Right atrium auricular region (tissue), 2 donors: Measurements from ENCODE around the gene CIDEB. TPM values are rescaled to one million over a fixed set of nuclear protein-coding genes. Genes with fewer than 3 reads are reported as not detected.

ENCODE experiments used
- DNase-seq: peaks from one replicate; pipeline ENCODE4 v3.0.0-alpha.2; 2019; ENCODE audit warnings: low spot score
- H3K27ac ChIP-seq, 2 donors: fragments of 200-600 bp; sonication (generic); 1 replicate in 1 of 2; 2 replicates in 1 of 2; pipeline ENCODE4 v1.5.1; 2016 to 2019
- H3K27me3 ChIP-seq, 2 donors: fragments of 200-600 bp; sonication (generic); one replicate each; pipeline versions ENCODE4 v1.5.1 to v1.6.0; 2017 to 2019
- H3K36me3 ChIP-seq: fragments of 200-600 bp; sonication (generic); one replicate; pipeline ENCODE4 v1.5.1; 2016
- H3K4me1 ChIP-seq, 2 donors: fragments of 200-600 bp; sonication (generic); one replicate each; pipeline versions ENCODE4 v1.5.1 to v1.6.0; 2017 to 2019
- H3K4me3 ChIP-seq, 2 donors: fragments of 200-600 bp; sonication (generic); 1 replicate in 1 of 2; 2 replicates in 1 of 2; pipeline ENCODE4 v1.5.1; 2017 to 2019; ENCODE audit warnings: mild to moderate bottlenecking in 1 of 2, moderate library complexity in 1 of 2
- H3K9me3 ChIP-seq, 2 donors: fragments of 200-600 bp; sonication (generic); one replicate each; pipeline ENCODE4 v1.5.1; 2019
- total RNA-seq, 2 donors: library from RNA; depleted of rRNA; stranded (reverse); fragments of >200 nt; gene quantifications; one replicate each; pipeline ENCODE4 v1.1.0, GENCODE V29; 2016
- TF ChIP-seq, protein P1 (sequence below), 2 donors: fragments of 200-600 bp; sonication (generic); IDR thresholded peaks; one replicate each; pipeline ENCODE4 v1.5.1; 2019; ENCODE audit warnings: antibody characterized with exemption in 2 of 2

Gene CIDEB
- total RNA-seq, 2 donors from 2014 or later, result 2.0 to 6.6 TPM

DNA sequence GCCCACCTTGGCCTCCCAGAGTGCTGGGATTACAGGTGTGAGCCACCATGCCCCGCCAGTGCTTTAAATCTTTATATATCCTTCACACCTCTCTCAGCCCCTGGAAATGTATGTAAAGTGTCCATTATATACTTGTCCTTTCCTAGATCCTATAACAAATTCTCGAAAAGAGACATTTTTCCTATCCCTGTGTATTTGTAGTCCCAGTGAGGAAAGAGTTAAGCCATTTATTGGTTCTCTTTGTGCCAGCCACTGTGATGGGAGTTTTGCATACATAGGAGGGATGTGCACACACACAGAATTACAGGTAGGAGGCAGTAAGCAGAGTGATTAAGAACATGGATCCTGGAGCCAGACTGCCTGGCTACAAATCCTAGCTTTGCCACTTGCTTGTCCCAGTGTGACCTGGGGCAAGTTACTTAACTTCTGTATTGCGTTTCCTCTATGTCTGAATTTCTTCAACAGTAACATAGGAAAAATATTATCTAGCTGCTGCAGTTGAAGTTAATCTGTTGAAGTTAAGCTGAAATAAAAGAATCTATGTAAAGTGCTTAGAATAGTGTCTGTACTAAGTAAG, 34.3 kb downstream of the CIDEB start:
- no peak overlapping the region for H3K27ac ChIP-seq
- H3K4me1 ChIP-seq, result peaks cover 0 to 13% of the 10 kb centered on the region in 2 donors
- H3K4me3 ChIP-seq, result no peak overlapping the region
- H3K27me3 ChIP-seq, result no peaks in the 10 kb centered on the region
- H3K36me3 ChIP-seq, result no peaks in the 10 kb centered on the region
- H3K9me3 ChIP-seq, result no peaks in the 10 kb centered on the region
- TF ChIP-seq, protein P1, sequence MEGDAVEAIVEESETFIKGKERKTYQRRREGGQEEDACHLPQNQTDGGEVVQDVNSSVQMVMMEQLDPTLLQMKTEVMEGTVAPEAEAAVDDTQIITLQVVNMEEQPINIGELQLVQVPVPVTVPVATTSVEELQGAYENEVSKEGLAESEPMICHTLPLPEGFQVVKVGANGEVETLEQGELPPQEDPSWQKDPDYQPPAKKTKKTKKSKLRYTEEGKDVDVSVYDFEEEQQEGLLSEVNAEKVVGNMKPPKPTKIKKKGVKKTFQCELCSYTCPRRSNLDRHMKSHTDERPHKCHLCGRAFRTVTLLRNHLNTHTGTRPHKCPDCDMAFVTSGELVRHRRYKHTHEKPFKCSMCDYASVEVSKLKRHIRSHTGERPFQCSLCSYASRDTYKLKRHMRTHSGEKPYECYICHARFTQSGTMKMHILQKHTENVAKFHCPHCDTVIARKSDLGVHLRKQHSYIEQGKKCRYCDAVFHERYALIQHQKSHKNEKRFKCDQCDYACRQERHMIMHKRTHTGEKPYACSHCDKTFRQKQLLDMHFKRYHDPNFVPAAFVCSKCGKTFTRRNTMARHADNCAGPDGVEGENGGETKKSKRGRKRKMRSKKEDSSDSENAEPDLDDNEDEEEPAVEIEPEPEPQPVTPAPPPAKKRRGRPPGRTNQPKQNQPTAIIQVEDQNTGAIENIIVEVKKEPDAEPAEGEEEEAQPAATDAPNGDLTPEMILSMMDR (IDR thresholded peaks at IDR 0.05), result no peak
- DNase-seq, result no peak

DNA sequence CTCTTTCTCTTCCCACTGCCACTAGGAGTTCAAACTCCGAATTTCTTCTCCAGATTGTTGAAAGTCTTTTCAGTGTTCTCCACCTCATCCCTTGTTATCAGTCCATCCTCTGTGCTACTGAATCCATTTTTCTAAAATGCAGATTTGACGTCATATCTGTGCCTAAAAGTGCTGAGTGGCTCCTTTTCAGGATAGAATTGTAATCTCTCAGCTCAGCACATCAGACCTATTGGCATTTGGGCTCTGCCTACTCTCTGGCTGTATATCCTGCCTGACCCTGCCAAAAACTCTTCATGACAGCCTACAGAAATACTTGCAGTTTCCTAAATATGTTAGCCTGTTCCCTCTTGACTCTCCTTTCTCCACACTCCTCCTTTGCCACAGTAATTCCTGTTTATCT, 35.3 kb downstream of the CIDEB start:
- no peak for DNase-seq
- H3K4me3 ChIP-seq, result no peak overlapping the region
- no peaks in the 10 kb centered on the region for H3K9me3 ChIP-seq
- H3K4me1 ChIP-seq, result peaks cover 0 to 11% of the 10 kb centered on the region in 2 donors
- TF ChIP-seq, protein P1 (IDR thresholded peaks at IDR 0.05), result no peak
- H3K27me3 ChIP-seq, result no peaks in the 10 kb centered on the region
- peaks cover 2% of the 10 kb centered on the region for H3K36me3 ChIP-seq
- no peak overlapping the region for H3K27ac ChIP-seq

DNA sequence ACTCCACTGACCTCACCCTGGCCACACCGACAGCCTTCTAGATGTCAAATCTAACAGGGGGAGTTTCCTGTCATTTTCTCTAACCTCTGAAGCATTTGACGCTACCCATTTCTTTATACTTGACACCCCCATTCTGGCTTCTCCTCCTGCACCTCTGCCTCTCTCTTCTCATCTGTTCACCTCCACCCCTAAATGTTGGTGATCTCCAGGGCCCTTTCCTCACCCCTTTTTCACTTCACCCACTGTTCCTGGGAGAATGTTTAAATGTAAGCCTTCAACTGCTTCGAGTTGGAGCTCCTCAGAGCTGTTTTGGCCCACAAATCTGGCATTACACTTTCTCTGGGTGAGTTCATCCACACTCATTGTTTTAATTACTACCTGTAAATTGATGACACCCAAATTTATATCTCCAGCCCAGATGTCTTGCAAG, 35.9 kb downstream of the CIDEB start:
- Histone ChIP-seq H3K27me3 (no peaks in the 10 kb centered on the region), H3K4me3 (peak overlapping the region; percentile 69 to 97), H3K4me1 (peaks cover 0 to 11% of the 10 kb centered on the region in 2 donors), H3K36me3 (peaks cover 6% of the 10 kb centered on the region), H3K27ac (peak overlapping the region; percentile 92 to 95), H3K9me3 (no peaks in the 10 kb centered on the region)
- TF ChIP-seq, protein P1 (IDR thresholded peaks at IDR 0.05), result no peak
- no peak for DNase-seq

DNA sequence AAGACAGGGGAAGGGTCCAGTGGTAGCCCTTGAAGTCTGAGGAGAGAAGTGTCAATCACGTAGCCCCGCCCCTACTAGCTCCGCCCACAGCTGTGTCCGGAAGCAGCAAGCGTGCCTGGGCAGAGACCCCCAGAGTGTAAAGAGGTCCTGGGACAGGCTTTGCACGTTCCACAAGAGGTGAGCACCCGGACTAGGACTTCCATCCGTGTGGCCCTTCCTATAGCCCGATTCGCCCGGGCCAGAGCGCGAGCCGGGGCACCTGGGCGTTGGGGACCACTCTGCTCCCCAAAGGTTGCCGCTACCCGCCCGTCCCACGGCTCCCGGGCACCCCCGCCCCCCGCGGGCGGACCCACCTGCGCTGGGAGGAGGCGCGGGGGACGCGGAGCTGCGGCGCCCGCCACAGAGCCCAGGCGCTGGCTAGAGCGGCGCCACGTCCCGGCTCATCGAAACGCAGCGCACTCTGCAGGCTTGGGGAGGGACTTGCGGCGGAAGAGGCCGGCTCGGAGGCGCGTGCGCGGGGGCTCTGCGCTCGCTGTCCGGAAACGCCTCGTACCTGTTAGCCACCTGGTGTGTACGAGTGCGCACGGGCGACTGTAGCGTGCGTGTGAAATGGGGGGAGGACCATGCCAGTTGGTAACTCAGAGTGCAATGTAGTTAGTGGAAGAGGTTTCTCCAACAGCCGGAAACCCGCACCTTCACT, 36.5 kb downstream of the CIDEB start, which contains the start of gene RABGGTA:
TSS of gene RABGGTA (minus strand) at position 464 of the 700 bp plus-strand sequence. CDS start 482 bp downstream, outside the sequence.
- DNase-seq, result peak; percentile 73
- H3K36me3 ChIP-seq, result peaks cover 9% of the 10 kb centered on the region
- no peaks in the 10 kb centered on the region for H3K9me3 ChIP-seq
- peaks cover 0 to 11% of the 10 kb centered on the region in 2 donors for H3K4me1 ChIP-seq
- no peaks in the 10 kb centered on the region for H3K27me3 ChIP-seq
- TF ChIP-seq, protein P1 (IDR thresholded peaks at IDR 0.05), result peak; percentile 76 to 87
- peak within 1 kb of the TSS; percentile 92 to 95 for H3K27ac ChIP-seq
- peak within 1 kb of the TSS; percentile 69 to 97 for H3K4me3 ChIP-seq

DNA sequence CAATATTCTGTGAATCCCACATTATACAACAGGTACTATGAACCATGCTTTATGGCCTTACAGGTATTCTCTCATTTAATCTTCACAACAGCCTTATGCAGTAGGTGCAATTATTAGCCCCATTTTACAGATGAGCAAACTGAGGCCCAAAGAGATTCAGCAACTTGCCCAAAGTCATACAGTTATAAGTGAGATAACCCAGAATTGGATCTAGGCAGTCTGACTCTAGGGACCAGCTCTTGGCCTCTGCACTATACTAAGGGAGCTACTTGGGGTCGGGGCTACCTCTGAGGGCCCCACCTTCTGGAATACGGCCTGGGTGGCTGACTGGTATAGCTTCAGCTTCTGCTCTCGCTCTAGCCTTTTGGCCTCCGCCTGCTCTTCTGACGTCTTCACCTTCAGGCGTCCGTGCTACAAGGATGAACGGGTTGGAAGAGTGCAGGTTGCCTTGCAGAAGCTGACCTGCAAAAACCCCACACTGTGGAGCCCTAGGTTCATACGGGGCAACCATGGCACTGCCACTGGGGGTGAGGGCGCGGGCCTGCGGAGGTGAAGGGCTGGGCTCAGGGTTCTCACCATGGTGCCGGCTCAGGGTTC, 37.1 kb downstream of the CIDEB start:
- Histone ChIP-seq H3K9me3 (no peaks in the 10 kb centered on the region), H3K27me3 (no peaks in the 10 kb centered on the region), H3K27ac (peak overlapping the region; percentile 92 to 95), H3K36me3 (peaks cover 9% of the 10 kb centered on the region), H3K4me3 (peak overlapping the region; percentile 69 to 97), H3K4me1 (peaks cover 0 to 11% of the 10 kb centered on the region in 2 donors)
- TF ChIP-seq, protein P1 (IDR thresholded peaks at IDR 0.05), result no peak
- no peak for DNase-seq
